IMR-90 (cell line): ENCODE measurements around the gene DTX3. TPM values are rescaled to one million over a fixed set of nuclear protein-coding genes. Genes with fewer than 3 reads are reported as not detected.

Experiments
- ATAC-seq: fragments of 200-7000 bp; cut with Tn5 transposase; 2 replicates; pipeline ENCODE4 v1.9.1; 2020; ENCODE audit warnings: low read depth, mild to moderate bottlenecking, moderate library complexity
- BruUV-seq: library from RNA; stranded (reverse); fragments of 400-500 nt; replicated peaks from 2 replicates; lab custom pipeline; 2021; lab: Mats Ljungman, UMichigan
- CTCF ChIA-PET: fragments of 300-600 bp; formaldehyde crosslinking; extraction: SDS; loops from one replicate; lab custom pipeline; 2021; ENCODE audit warnings: antibody characterized with exemption; lab: Yijun Ruan, JAX
- POLR2A ChIA-PET: fragments of 300-600 bp; sonication (Branson Sonifier 250); formaldehyde crosslinking; loops from one replicate; lab custom pipeline; 2022; ENCODE audit warnings: antibody characterized with exemption; ENCODE audit not compliant: unreplicated experiment; lab: Charles Lee
- DNase-seq: peaks from one replicate; pipeline ENCODE4 v3.0.0; 2013
- H2AFZ ChIP-seq: replicated peaks from 2 replicates; pipeline ENCODE3; 2013; ENCODE audit warnings: low read length, mild to moderate bottlenecking; ENCODE audit not compliant: poor library complexity
- H2AK5ac ChIP-seq: 2 replicates; pipeline ENCODE4 v1.6.1; 2013; ENCODE audit warnings: low read depth, low read length, inconsistent platforms
- H2AK9ac ChIP-seq: replicated peaks from 2 replicates; pipeline ENCODE3; 2013; ENCODE audit warnings: mild to moderate bottlenecking, low read depth, low read length, moderate library complexity; ENCODE audit not compliant: poor library complexity
- H2BK120ac ChIP-seq: 2 replicates; pipeline ENCODE4 v1.6.1; 2013; ENCODE audit warnings: low read depth, low read length, inconsistent platforms
- H2BK15ac ChIP-seq: 3 replicates; pipeline ENCODE4 v1.6.1; 2013; ENCODE audit warnings: low read depth, low read length, inconsistent platforms
- H2BK20ac ChIP-seq: 2 replicates; pipeline ENCODE4 v1.6.1; 2013; ENCODE audit warnings: low read depth, mild to moderate bottlenecking, inconsistent platforms, low read length, moderate library complexity
- H2BK5ac ChIP-seq: 2 replicates; pipeline ENCODE4 v1.6.1; 2013; ENCODE audit warnings: mild to moderate bottlenecking, low read depth, low read length, inconsistent platforms; ENCODE audit not compliant: poor library complexity, severe bottlenecking
- H3K14ac ChIP-seq: replicated peaks from 2 replicates; pipeline ENCODE4 v1.6.1; 2013; ENCODE audit warnings: low read depth, low read length, inconsistent platforms
- H3K18ac ChIP-seq: 2 replicates; pipeline ENCODE4 v1.6.1; 2013; ENCODE audit warnings: low read depth, low read length, control low read depth
- H3K23ac ChIP-seq: 2 replicates; pipeline ENCODE4 v1.6.1; 2013; ENCODE audit warnings: low read depth, low read length, inconsistent platforms
- H3K27ac ChIP-seq: 2 replicates; pipeline ENCODE4 v1.5.1; 2013; ENCODE audit warnings: mild to moderate bottlenecking, control low read depth, low read length; ENCODE audit not compliant: insufficient read depth
- H3K27me3 ChIP-seq: 2 replicates; pipeline ENCODE4 v1.6.1; 2013; ENCODE audit warnings: low read length; ENCODE audit not compliant: control insufficient read depth, insufficient read depth
- H3K36me3 ChIP-seq: 2 replicates; pipeline ENCODE4 v1.6.1; 2013; ENCODE audit warnings: low read length, mixed read lengths; ENCODE audit not compliant: control insufficient read depth, insufficient read depth
- H3K4ac ChIP-seq: 2 replicates; pipeline ENCODE4 v1.6.1; 2013; ENCODE audit warnings: low read depth, low read length, inconsistent platforms
- H3K4me1 ChIP-seq: 2 replicates; pipeline ENCODE4 v1.6.1; 2013; ENCODE audit warnings: low read length, mixed read lengths; ENCODE audit not compliant: control insufficient read depth, insufficient read depth
- H3K4me2 ChIP-seq: 2 replicates; pipeline ENCODE4 v1.6.1; 2013; ENCODE audit warnings: low read depth, mild to moderate bottlenecking, control low read depth, low read length, moderate library complexity
- H3K4me3 ChIP-seq: 2 replicates; pipeline ENCODE4 v1.5.1; 2013; ENCODE audit warnings: low read depth, mild to moderate bottlenecking, control low read depth, low read length, moderate library complexity; ENCODE audit not compliant: insufficient read depth
- H3K56ac ChIP-seq: 2 replicates; pipeline ENCODE4 v1.6.1; 2013; ENCODE audit warnings: low read length, inconsistent platforms; ENCODE audit not compliant: insufficient read depth; ENCODE audit errors: extremely low read depth
- H3K79me1 ChIP-seq, 2 experiments: 2 replicates each; pipeline ENCODE4 v1.6.1; 2013; ENCODE audit warnings: low read length in 2 of 2, inconsistent platforms in 1 of 2, low read depth in 1 of 2
- H3K9ac ChIP-seq: 2 replicates; pipeline ENCODE4 v1.6.1; 2013; ENCODE audit warnings: low read depth, low read length, control low read depth
- H3K9me1 ChIP-seq: 2 replicates; pipeline ENCODE4 v1.6.1; 2013; ENCODE audit warnings: low read length, inconsistent platforms; ENCODE audit not compliant: insufficient read depth
- H3K9me3 ChIP-seq: 2 replicates; pipeline ENCODE4 v1.6.1; 2013; ENCODE audit warnings: low read length; ENCODE audit not compliant: control insufficient read depth, insufficient read depth
- H4K20me1 ChIP-seq: 2 replicates; pipeline ENCODE4 v1.6.1; 2013; ENCODE audit warnings: low read length, inconsistent platforms; ENCODE audit not compliant: insufficient read depth
- H4K5ac ChIP-seq: 2 replicates; pipeline ENCODE4 v1.6.1; 2013; ENCODE audit warnings: mild to moderate bottlenecking, low read depth, low read length, control low read depth
- H4K8ac ChIP-seq, 2 experiments: 2 replicates each; pipeline ENCODE4 v1.6.1; 2013; ENCODE audit warnings: low read depth in 2 of 2, low read length in 2 of 2, control low read depth in 1 of 2, inconsistent platforms in 1 of 2
- H4K91ac ChIP-seq: 2 replicates; pipeline ENCODE4 v1.6.1; 2013; ENCODE audit warnings: low read depth, low read length, inconsistent platforms; ENCODE audit not compliant: insufficient read depth
- BHLHE40 ChIP-seq: fragments of 150-350 bp; IDR thresholded peaks from 2 replicates; pipeline ENCODE4 v1.6.1; 2016; ENCODE audit warnings: mild to moderate bottlenecking, low read depth, low read length
- CEBPB ChIP-seq: IDR thresholded peaks from 2 replicates; pipeline ENCODE4 v1.6.1; 2012; ENCODE audit warnings: low read depth, low read length, improper control_type of control experiment
- CHD1 ChIP-seq: IDR thresholded peaks from 2 replicates; pipeline ENCODE4 v1.6.1; 2012; ENCODE audit warnings: low read depth, low read length, improper control_type of control experiment
- ELK1 ChIP-seq: fragments of 150-350 bp; IDR thresholded peaks from 2 replicates; pipeline ENCODE4 v1.6.1; 2016; ENCODE audit warnings: low read depth, mild to moderate bottlenecking, low read length, moderate library complexity, borderline replicate concordance
- FOS ChIP-seq: fragments of 150-350 bp; IDR thresholded peaks from 2 replicates; pipeline ENCODE4 v1.6.1; 2016; ENCODE audit warnings: low read depth, low read length
- MAFK ChIP-seq: IDR thresholded peaks from 2 replicates; pipeline ENCODE4 v1.6.1; 2012; ENCODE audit warnings: low read depth, low read length, improper control_type of control experiment
- MAZ ChIP-seq: IDR thresholded peaks from 2 replicates; pipeline ENCODE4 v1.6.1; 2012; ENCODE audit warnings: low read depth, mild to moderate bottlenecking, low read length, improper control_type of control experiment, moderate library complexity, borderline replicate concordance
- MXI1 ChIP-seq: IDR thresholded peaks from 2 replicates; pipeline ENCODE4 v1.6.1; 2012; ENCODE audit warnings: low read depth, mild to moderate bottlenecking, low read length, moderate library complexity, borderline replicate concordance
- NFE2L2 ChIP-seq: fragments of 150-350 bp; IDR thresholded peaks from 2 replicates; pipeline ENCODE4 v1.6.1; 2016; ENCODE audit warnings: low read depth, mild to moderate bottlenecking, low read length
- POLR2A ChIP-seq: IDR thresholded peaks from 2 replicates; pipeline ENCODE4 v1.6.1; 2012; ENCODE audit warnings: mild to moderate bottlenecking, low read depth, low read length
- RAD21 ChIP-seq: IDR thresholded peaks from 2 replicates; pipeline ENCODE4 v1.6.1; 2012; ENCODE audit warnings: low read length, improper control_type of control experiment
- RCOR1 ChIP-seq: IDR thresholded peaks from 2 replicates; pipeline ENCODE4 v1.6.1; 2012; ENCODE audit warnings: mild to moderate bottlenecking, low read length, improper control_type of control experiment; ENCODE audit not compliant: insufficient replicate concordance
- RFX5 ChIP-seq: IDR thresholded peaks from 2 replicates; pipeline ENCODE4 v1.8.0; 2012; ENCODE audit warnings: low read depth, mild to moderate bottlenecking, low read length, moderate library complexity
- SMC3 ChIP-seq: fragments of 150-350 bp; IDR thresholded peaks from 2 replicates; pipeline ENCODE4 v1.6.1; 2016; ENCODE audit warnings: low read depth, mild to moderate bottlenecking, antibody characterized with exemption, low read length, moderate library complexity
- WGBS, 2 experiments: methylation state at CpG; one replicate each; pipeline versions ENCODE4 v1.1.5 to v1.1.7; 2013; ENCODE audit warnings: missing lambda C conversion rate in 2 of 2; ENCODE audit not compliant: insufficient read length in 1 of 2; ENCODE audit errors: extremely low coverage in 2 of 2; 5-methylcytosine and 5-hydroxymethylcytosine counted together
- dilution Hi-C: fragments of 300-500 bp; cut with HindIII; formaldehyde crosslinking; loops from one replicate; pipeline ENCODE4 v1.14.3; 2018; ENCODE audit warnings: low sequenced_read_pairs; ENCODE audit not compliant: unreplicated experiment
- in situ Hi-C: fragments of 300-500 bp; cut with MboI; formaldehyde crosslinking; loops from 3 replicates; pipeline ENCODE4 v1.14.3; 2019; ENCODE audit warnings: low sequenced_read_pairs, inconsistent platforms, mixed read lengths
- intact Hi-C: fragments of 100-400 bp; cut with micrococcal nuclease; formaldehyde crosslinking; loops from 2 replicates; pipeline ENCODE4 v1.10.0; 2022
- polyA plus RNA-seq, 3 experiments: library from polyadenylated mRNA; depleted of rRNA; stranded (reverse); fragments of >200 nt; gene quantifications; 2 replicates each; pipeline ENCODE4 v1.2.3, GENCODE V29; 2012; ENCODE audit warnings: low replicate concordance in 1 of 3
- total RNA-seq: library from RNA; depleted of rRNA; stranded (reverse); fragments of >200 nt; gene quantifications from 2 replicates; pipeline ENCODE4 v1.2.3, GENCODE V29; 2012
- TF ChIP-seq, protein P1 (sequence below): conservative IDR thresholded peaks from 2 replicates; pipeline ENCODE4 v1.5.1; 2012; ENCODE audit warnings: mild to moderate bottlenecking, low read depth, low read length, improper control_type of control experiment

DTX3 gene
- total and polyA plus RNA-seq, 2 of the 4 experiments (the other 2 are of a cell fraction): 2.9 to 14.6 TPM

- Histone ChIP-seq H2BK5ac (no peak overlapping the region), H4K8ac (no peak overlapping the region), H4K5ac (no peak overlapping the region), H3K23ac (no peak overlapping the region; the same call in 1 of the 2 replicates), H3K79me1 (no peaks in the 10 kb centered on the region), H3K27ac (no peak overlapping the region), H3K4me3 (no peak overlapping the region), H2AK9ac (no peak overlapping the region), H3K9ac (no peak overlapping the region), H2BK120ac (no peak overlapping the region), H2AK5ac (no peak overlapping the region), H4K20me1 (peaks cover 4% of the 10 kb centered on the region; the same call in 1 of the 2 replicates), H3K14ac (no peak overlapping the region), H4K91ac (no peak overlapping the region), H3K4ac (no peak overlapping the region), H3K9me3 (no peaks in the 10 kb centered on the region), H3K18ac (no peak overlapping the region), H3K9me1 (no peaks in the 10 kb centered on the region), H2BK20ac (no peak overlapping the region), H3K27me3 (peaks cover 41% of the 10 kb centered on the region), H3K4me2 (no peak overlapping the region), H2AFZ (no peak overlapping the region), H3K36me3 (peaks cover 23% of the 10 kb centered on the region), H3K56ac (no peak overlapping the region), H2BK15ac (no peak overlapping the region), H3K4me1 (no peaks in the 10 kb centered on the region)
- dilution Hi-C loops: no loop called here
- POLR2A ChIA-PET: no interaction called here
- DNase-seq: no peak
- BruUV-seq: no TSS peak
- no peak for ATAC-seq
- in situ Hi-C loops: loop anchor here (5.0 kb wide), 1 partner anchor 37 kb away; no protein-coding TSS in a partner anchor
- intact Hi-C loops: loop anchor here (5.0 kb wide), 1 partner anchor 157 kb away; no protein-coding TSS in a partner anchor
- CTCF ChIA-PET: interaction anchor here (1.9 to 2.1 kb wide), 2 partner anchors 13 to 36 kb away, joined by 4 to 6 read pairs; partner anchors contain the start of gene B4GALNT1
- WGBS, 2 experiments: 54% methylated on average over 25 of the region's 46 CpGs; no CpG with 5 or more reads in 1 of the 2 experiments
- no peak for TF ChIP-seq BHLHE40
- no peak for TF ChIP-seq FOS
- TF ChIP-seq RAD21: no peak
- TF ChIP-seq NFE2L2: no peak
- TF ChIP-seq CHD1: no peak
- no peak for TF ChIP-seq MAFK
- no peak for TF ChIP-seq MAZ
- TF ChIP-seq RFX5: no peak
- no peak for TF ChIP-seq MXI1
- TF ChIP-seq RCOR1: no peak
- TF ChIP-seq, protein P1, sequence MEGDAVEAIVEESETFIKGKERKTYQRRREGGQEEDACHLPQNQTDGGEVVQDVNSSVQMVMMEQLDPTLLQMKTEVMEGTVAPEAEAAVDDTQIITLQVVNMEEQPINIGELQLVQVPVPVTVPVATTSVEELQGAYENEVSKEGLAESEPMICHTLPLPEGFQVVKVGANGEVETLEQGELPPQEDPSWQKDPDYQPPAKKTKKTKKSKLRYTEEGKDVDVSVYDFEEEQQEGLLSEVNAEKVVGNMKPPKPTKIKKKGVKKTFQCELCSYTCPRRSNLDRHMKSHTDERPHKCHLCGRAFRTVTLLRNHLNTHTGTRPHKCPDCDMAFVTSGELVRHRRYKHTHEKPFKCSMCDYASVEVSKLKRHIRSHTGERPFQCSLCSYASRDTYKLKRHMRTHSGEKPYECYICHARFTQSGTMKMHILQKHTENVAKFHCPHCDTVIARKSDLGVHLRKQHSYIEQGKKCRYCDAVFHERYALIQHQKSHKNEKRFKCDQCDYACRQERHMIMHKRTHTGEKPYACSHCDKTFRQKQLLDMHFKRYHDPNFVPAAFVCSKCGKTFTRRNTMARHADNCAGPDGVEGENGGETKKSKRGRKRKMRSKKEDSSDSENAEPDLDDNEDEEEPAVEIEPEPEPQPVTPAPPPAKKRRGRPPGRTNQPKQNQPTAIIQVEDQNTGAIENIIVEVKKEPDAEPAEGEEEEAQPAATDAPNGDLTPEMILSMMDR: no peak
- TF ChIP-seq ELK1: no peak
- no peak for TF ChIP-seq CEBPB
- no peak for TF ChIP-seq SMC3
- TF ChIP-seq POLR2A: no peak
Measured at GRCh38 chr12:57619434-57620244, 15.0 kb downstream of the DTX3 start.
